ENCODE measurements around the gene FGGY.
A peak's percentile ranks its signal among the peaks of the same experiment; 100 is the strongest.
"Not testable (repeated sequence)": the region's sequence is repeated elsewhere in the genome, so short reads cannot be mapped to it uniquely, and the experiment has no call there.

Gene FGGY

GRCh38 chr1:59350521-59350920 is 53.6 kb downstream of the FGGY start:
- peak; percentile 64 for DNase-seq (ENCODE audit: low read depth)

- no peak for DNase-seq (ENCODE audit: low read depth)
Measured at GRCh38 chr1:59352065-59352464, 55.2 kb downstream of the FGGY start.

DNA sequence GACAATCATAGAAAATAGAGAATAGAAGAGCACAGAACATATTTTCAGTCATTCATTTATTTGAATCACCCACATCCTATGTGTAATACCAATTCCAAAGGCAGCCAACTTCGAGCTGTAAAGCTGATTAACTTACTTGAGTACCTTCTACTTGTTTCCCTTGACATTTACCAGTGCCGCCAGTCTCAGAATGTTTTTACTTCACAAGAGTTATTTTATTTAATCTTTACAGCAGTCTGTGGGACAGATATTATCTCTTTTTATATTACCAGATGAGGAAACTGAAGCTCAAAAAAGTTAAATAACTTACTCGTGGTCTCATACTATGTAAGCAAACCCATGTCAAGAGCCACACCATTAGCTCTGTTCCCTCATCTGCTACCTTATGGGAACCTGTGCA is 56.6 kb downstream of the FGGY start:
- DNase-seq (ENCODE audit: low read depth) = no peak

GRCh38 chr1:59354239-59354638 is 57.3 kb downstream of the FGGY start:
- DNase-seq (ENCODE audit: low read depth) = not testable (repeated sequence)

GRCh38 chr1:59354709-59355337 is 57.9 kb downstream of the FGGY start:
- DNase-seq (ENCODE audit: low read depth) = peak; percentile 78

DNA sequence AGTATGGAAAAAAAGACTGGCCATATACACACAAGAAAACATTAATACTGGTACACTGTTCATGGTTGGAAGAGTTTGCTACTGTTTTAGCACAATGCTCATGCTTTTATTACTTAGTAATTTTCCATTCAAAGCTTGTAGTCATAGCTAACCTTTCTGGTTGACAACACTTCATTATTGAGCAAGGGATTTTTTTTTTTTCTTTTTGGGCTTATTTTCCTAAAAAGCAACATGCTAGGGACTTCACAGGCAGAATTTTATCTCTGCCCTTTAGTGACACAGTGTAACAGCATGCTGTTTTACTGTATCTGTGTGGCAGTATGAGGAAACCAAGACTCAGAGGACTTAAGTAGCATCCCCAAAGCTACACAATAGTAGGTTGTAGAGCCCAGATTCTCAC is 58.5 kb downstream of the FGGY start:
- DNase-seq (ENCODE audit: low read depth) = no peak

GRCh38 chr1:59356627-59357026 is 59.7 kb downstream of the FGGY start:
- DNase-seq (ENCODE audit: low read depth) = no peak

DNA sequence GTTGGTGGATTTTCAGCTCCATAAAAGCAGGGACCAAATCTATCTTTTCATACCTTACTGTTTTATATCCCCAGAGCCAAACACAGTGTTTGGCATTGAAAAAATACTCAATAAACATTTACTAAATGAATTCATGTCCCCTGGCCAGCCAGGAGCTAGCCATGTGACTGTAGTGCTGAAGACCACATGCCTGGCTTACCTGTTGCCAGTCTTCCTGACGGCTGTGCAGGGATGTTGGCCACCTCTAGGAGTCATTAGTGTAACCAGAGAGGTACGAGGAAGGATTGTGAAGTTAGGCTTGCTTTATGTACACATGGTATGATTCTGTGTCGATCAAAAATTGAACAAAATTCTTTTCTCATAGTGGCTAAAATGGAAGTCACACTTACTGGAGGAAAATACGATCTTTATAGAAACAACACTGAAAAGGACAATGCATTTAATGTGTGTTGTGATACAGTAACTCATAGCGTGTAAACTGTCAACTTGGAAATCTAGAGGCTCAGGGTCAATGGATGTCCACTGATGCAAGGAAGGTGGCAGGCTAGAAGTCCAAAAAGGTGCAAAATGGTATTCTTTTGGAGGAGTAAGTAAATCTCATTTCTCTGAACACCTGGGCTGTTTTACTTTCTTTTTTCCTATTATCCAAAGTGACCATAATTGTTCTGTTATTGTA is 60.9 kb downstream of the FGGY start:
- DNase-seq (ENCODE audit: low read depth) = no peak

DNA sequence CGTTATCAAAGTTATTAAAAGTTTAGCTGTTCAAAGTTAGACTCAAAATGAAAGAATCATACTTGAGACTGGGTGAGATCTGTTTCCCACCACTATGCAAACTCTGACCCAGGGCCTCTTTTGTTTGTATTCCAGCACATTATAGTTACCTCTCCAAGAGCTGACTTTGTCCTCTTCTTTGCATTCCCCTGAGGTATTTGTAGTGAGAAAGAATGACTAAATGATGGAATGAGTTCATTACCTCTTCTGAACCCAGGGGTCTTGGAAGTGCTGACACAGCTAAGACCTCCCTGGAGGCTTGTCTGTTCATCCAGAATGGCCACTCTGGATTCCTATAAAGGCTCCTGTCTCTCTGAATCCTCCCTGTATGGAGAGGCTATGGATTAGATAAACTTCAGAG is 62.4 kb downstream of the FGGY start:
- no peak for DNase-seq (ENCODE audit: low read depth)

DNA sequence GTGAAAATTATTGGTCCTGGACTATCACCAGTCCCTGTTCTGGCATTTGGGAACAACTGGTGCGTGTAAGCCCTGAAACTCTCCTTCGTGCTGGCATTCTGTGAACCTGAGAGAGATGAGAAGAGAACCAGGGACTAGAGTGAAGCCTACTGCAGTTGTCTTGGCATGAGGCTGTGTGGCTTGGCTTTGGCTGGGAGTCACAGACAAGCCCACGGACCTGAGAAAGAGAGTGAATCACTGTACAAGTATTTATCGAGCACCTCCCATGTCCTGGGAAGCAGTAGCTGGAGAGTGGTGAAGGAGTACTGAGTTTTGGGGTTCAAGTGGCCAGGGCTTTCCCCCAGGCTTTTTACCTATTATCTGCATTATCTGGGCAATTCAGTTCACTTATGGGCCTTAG is 63.3 kb downstream of the FGGY start:
- peak; percentile 77 for DNase-seq (ENCODE audit: low read depth)

DNA sequence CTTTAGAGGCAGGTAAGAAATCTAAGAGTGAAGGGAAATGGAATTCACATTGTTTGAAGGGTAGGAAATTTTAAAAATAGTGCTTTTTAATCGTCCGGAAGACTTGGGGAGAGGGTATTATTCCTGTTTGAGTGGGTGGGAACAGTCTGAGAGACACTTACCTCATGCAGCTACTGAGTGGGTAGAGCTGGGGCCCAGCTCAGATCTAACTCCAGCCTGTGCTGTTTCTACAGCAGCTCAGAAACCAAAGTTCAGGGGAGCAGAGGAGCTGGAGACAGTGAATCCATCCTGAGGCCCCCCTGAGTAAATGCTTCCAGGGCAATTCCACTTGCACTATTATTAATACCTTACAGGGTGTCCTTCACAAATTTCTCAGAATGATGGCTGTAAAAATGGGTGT is 63.8 kb downstream of the FGGY start:
- no peak for DNase-seq (ENCODE audit: low read depth)

DNA sequence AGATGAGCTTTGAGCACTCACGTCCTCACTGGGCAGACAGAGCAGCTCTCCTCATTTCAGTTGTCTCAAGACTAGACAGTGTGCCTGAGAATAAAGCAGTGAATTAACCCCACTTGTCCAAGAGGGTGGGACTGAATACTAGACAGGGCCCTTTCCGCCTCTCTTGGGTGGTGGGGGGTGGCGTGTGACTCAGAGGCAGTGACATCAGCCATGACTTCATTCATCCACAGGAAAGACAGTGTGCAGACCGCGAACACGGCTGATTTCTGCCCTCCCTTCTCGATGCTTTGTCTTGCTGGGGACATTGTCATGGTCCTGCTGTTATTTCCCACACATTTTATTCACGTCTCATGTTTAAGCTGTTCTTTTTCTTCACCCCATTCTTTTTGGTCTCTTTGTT is 64.9 kb downstream of the FGGY start:
- no peak for DNase-seq (ENCODE audit: low read depth)

- no peak for DNase-seq (ENCODE audit: low read depth)
Measured at GRCh38 chr1:59364037-59364436, 67.1 kb downstream of the FGGY start.

GRCh38 chr1:59366346-59366745 is 69.5 kb downstream of the FGGY start:
- peak; percentile 85 for DNase-seq (ENCODE audit: low read depth)

DNA sequence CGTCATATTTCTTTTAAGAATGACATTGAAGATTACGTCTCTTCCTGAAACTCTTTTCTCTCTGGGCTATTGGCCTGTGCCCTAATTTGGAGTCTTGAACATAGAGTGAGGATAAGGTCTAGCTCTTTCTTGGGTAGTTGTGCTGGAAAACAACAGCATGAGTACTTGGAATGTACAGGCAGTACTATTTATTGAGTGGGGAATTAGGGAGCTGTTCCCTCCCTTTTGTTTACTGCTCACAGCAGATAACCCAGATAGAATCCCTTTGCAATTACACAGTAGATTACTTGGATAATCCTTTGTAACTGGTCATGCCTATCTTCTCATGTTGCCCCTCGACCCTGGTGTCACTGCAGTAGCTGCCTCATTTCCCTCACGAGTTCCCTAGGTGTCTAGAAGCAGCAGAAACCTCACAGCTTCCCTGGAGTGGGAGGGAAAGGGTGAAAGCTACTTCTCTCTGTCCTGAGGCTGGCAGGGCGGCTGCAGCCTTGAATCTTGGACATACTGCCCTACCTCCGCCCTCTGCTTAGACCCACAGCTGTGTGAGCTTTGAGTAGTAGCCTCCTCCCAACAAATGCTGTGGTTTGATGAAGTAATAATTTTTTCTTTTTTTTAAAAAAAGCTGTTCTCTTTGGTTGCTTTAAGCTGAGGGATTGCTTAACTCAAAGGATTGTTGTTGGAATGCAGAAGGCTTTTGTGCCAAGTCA is 70.6 kb downstream of the FGGY start:
- DNase-seq (ENCODE audit: low read depth) = peak; percentile 99

DNA sequence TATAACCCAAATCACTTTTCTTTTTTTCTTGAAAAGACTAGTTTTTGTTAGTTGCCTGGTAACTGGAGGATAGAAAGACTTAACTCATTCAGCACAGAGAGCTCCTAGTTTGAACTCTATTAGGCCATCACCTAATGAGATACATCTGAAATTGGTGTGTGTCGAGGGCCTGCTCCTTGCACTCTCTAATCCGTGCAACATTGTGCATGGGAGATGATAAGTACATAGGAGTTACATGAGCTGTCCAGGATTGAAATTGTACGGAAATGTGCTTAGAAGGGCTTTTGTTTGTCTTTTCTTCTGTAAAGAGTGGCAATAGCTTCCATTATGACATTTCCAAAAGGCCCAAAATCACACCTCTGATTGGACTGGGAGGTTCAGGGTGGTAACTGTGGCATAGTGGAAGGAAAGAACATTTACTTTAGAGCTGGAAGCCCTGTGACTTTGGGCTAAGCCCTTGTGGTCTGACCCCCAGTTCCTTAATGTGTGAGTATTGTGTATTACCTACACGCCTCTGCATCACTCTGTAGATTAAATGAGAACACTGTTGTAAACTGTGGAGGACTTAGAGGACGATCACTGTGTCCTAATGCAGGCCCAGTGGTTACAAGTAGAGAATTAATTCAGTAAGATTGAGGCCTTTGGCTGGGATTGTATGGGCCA is 71.2 kb downstream of the FGGY start:
- peak; percentile 70 for DNase-seq (ENCODE audit: low read depth)

- peak; percentile 100 for DNase-seq (ENCODE audit: low read depth)
Measured at GRCh38 chr1:59375321-59376220, 78.7 kb downstream of the FGGY start.

DNA sequence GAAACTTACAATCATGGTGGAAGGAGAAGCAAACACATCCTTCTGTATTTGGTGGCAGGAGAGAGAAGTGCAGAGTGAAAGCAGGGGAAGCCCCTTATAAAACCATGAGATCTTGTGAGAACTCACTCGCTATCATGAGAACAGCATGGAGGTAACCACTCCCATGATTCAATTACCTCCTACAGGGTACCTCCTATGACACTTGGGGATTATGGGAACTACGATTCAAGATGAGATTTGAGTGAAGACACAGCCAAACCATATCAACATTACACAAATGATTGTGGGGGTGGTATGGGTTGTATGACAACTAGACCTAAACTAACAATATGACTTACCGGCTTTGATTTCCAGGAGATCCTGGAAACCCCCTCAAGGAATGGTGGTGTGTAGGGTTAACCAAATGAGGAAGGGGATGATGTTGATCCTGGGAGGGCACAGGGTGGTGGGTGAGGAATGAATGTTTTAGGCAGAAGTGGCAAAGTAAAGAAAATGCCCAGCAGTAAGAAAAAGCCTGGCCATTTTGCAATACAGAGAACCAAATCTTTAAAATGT is 80.5 kb downstream of the FGGY start:
- no peak for DNase-seq (ENCODE audit: low read depth)

DNA sequence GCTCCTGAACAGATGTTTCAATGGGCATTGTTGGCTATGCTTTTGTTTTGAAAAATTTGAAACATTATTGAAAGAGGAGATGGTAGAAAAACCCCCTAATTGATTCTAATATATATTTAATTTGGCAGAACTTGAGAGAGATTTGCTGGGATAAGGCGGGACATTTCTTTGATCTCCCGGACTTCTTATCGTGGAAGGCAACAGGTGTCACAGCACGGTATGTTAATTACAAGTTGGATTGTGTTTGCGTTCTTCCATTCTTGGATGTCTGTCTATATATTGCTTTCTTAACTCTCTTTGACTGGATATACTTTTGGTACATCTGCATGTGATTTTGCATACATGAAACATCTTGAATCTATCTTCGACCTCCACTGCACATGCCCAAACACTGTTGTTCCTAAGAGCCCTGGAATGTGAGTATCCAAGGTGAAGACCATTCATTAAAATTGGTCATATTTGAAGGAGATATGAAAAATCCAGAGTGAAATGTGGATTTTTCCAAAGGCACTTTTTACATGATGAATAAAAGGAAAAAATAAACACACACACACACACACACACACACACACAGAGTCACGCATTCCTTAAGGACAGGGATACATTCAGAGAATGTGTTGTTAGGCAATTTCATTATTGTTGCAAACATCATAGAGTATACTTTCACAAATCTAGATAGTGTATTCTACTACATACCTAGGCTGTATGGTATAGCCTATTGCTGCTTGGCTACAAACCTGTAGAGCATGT is 81.9 kb downstream of the FGGY start:
- DNase-seq (ENCODE audit: low read depth) = peak; percentile 58

GRCh38 chr1:59379371-59379728 is 82.5 kb downstream of the FGGY start:
- peak; percentile 17 for DNase-seq (ENCODE audit: low read depth)

DNA sequence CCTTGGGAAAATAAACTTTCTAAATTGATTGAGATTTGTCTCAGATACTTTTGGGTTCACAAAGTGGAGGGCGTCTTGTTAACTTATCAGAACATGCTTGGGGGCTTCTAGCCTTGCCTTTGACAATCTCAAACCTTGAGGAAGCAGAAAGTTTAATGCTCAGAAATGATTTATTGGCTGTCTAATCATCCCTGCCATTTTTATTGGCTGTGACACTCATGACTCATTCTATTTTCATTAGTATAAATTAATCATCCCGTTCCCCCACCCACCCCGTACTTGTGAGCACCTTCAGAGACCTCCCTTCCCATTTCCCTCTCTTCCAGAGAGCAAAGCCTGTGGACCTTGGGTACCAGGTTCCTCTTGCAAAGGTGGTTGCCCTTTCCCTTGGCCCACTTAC is 87.1 kb downstream of the FGGY start:
- DNase-seq (ENCODE audit: low read depth) = no peak
